Endothelial cell of umbilical vein (primary cell): ENCODE data around the gene SELENOV. TPM values are rescaled to one million over a fixed set of nuclear protein-coding genes. Genes with fewer than 3 reads are reported as not detected.

Experiments used
- BruUV-seq: library from RNA; stranded (reverse); fragments of 400-500 nt; replicated peaks from 2 replicates; lab custom pipeline; 2021; lab: Mats Ljungman, UMichigan
- CTCF ChIA-PET: fragments of 300-600, 350-600 bp; sonication (Branson Sonifier 250); formaldehyde crosslinking; loops from one replicate; lab custom pipeline; 2021; ENCODE audit warnings: antibody characterized with exemption, inconsistent platforms; lab: Charles Lee
- POLR2A ChIA-PET: fragments of 300-600, 350-600 bp; sonication (Branson Sonifier 250); formaldehyde crosslinking; loops from one replicate; lab custom pipeline; 2021; ENCODE audit warnings: antibody characterized with exemption, inconsistent platforms; lab: Charles Lee
- DNase-seq: peaks from one replicate; pipeline ENCODE4 v3.0.0-alpha.2; 2011; ENCODE audit warnings: low read depth, low spot score
- FAIRE-seq: peaks from 2 replicates; lab custom pipeline; 2011; peaks lifted over from hg19 to GRCh38; lab: Jason Lieb, UNC
- H2AFZ ChIP-seq: 2 replicates; pipeline ENCODE4 v1.6.0; 2012; ENCODE audit warnings: low read depth, low read length, control low read depth, inconsistent platforms
- H3K27ac ChIP-seq: 2 replicates; pipeline ENCODE4 v1.5.1; 2011; ENCODE audit warnings: low read depth, mild to moderate bottlenecking, control low read depth, low read length, moderate library complexity; ENCODE audit not compliant: insufficient read depth
- H3K27me3 ChIP-seq, 2 experiments: 2 replicates each; pipeline versions ENCODE4 v1.6.0 to v1.6.1; 2011; ENCODE audit warnings: low read length in 2 of 2, mixed read lengths in 1 of 2; ENCODE audit not compliant: control insufficient read depth in 2 of 2, insufficient read depth in 2 of 2
- H3K36me3 ChIP-seq, 2 experiments: 2 replicates in 1 of 2; 3 replicates in 1 of 2; pipeline ENCODE4 v1.5.1; 2011; ENCODE audit warnings: low read length in 2 of 2, mild to moderate bottlenecking in 1 of 2, moderate library complexity in 1 of 2; ENCODE audit not compliant: control insufficient read depth in 2 of 2, insufficient read depth in 2 of 2; ENCODE audit errors: extremely low read depth in 1 of 2
- H3K4me1 ChIP-seq: 3 replicates; pipeline ENCODE4 v1.5.1; 2011; ENCODE audit warnings: mild to moderate bottlenecking, low read length; ENCODE audit not compliant: control insufficient read depth, insufficient read depth; ENCODE audit errors: extremely low read depth
- H3K4me2 ChIP-seq: 2 replicates; pipeline ENCODE4 v1.6.1; 2011; ENCODE audit warnings: low read length, control low read depth, mixed read lengths; ENCODE audit not compliant: insufficient read depth
- H3K4me3 ChIP-seq, 3 experiments: fragments of 200-600 bp in 1 of 3; sonication (generic), shearing (Covaris generic) in 1 of 3; replicated peaks in 1 of 3; 2 replicates each; pipeline ENCODE4 v1.5.1; 2011 to 2016; ENCODE audit warnings: control low read depth in 3 of 3, low read length in 3 of 3, mild to moderate bottlenecking in 2 of 3, inconsistent platforms in 1 of 3, low read depth in 1 of 3, moderate library complexity in 1 of 3; ENCODE audit not compliant: insufficient read depth in 1 of 3
- H3K79me2 ChIP-seq: 2 replicates; pipeline ENCODE4 v1.6.0; 2012; ENCODE audit warnings: low read length, inconsistent platforms; ENCODE audit not compliant: control insufficient read depth, insufficient read depth
- H3K9ac ChIP-seq: replicated peaks from 2 replicates; pipeline ENCODE3; 2011; ENCODE audit warnings: low read length, control low read depth; ENCODE audit not compliant: insufficient read depth; ENCODE audit errors: extremely low read depth
- H3K9me1 ChIP-seq: replicated peaks from 3 replicates; pipeline ENCODE4 v1.6.0; 2011; ENCODE audit warnings: mild to moderate bottlenecking, low read length; ENCODE audit not compliant: control insufficient read depth, insufficient read depth; ENCODE audit errors: extremely low read depth
- H3K9me3 ChIP-seq: replicated peaks from 2 replicates; pipeline ENCODE4 v1.5.1; 2012; ENCODE audit warnings: low read length, inconsistent platforms; ENCODE audit not compliant: control insufficient read depth, insufficient read depth
- H4K20me1 ChIP-seq: replicated peaks from 2 replicates; pipeline ENCODE3; 2011; ENCODE audit warnings: mild to moderate bottlenecking, low read length; ENCODE audit not compliant: control insufficient read depth, insufficient read depth; ENCODE audit errors: extremely low read depth
- CTCF ChIP-seq, 2 donors: IDR thresholded peaks; 1 replicate in 1 of 2; 2 replicates in 1 of 2; pipeline ENCODE4 v1.5.1; 2011; ENCODE audit warnings: low read length in 2 of 2, mild to moderate bottlenecking in 2 of 2, moderate library complexity in 2 of 2, control low read depth in 1 of 2, inconsistent platforms in 1 of 2, low read depth in 1 of 2; ENCODE audit not compliant: insufficient read depth in 1 of 2; ENCODE audit errors: extremely low read depth in 1 of 2
- EZH2 ChIP-seq: IDR thresholded peaks from 2 replicates; pipeline ENCODE4 v1.6.1; 2012; ENCODE audit warnings: borderline replicate concordance, low read depth, mild to moderate bottlenecking, moderate library complexity, low read length, inconsistent platforms; ENCODE audit not compliant: severe bottlenecking
- FOS ChIP-seq: IDR thresholded peaks from 2 replicates; pipeline ENCODE4 v1.6.1; 2011; ENCODE audit warnings: mild to moderate bottlenecking, low read length, moderate library complexity, borderline replicate concordance; ENCODE audit not compliant: insufficient read depth
- GATA2 ChIP-seq: IDR thresholded peaks from 2 replicates; pipeline ENCODE4 v1.7.0; 2011; ENCODE audit warnings: low read depth, mild to moderate bottlenecking, moderate library complexity, mixed read lengths, low read length; ENCODE audit not compliant: insufficient read length, insufficient read depth
- JUN ChIP-seq: IDR thresholded peaks from 2 replicates; pipeline ENCODE4 v1.6.1; 2011; ENCODE audit warnings: borderline replicate concordance, low read depth; ENCODE audit not compliant: insufficient read length, insufficient read depth
- MAX ChIP-seq: IDR thresholded peaks from 2 replicates; pipeline ENCODE4 v1.6.1; 2011; ENCODE audit not compliant: insufficient read depth, insufficient read length
- MYC ChIP-seq: IDR thresholded peaks from one replicate; pipeline ENCODE4 v1.6.1; 2011; ENCODE audit warnings: mild to moderate bottlenecking, low read depth, low read length
- POLR2A ChIP-seq: IDR thresholded peaks from 2 replicates; pipeline ENCODE4 v1.6.1; 2012; ENCODE audit warnings: low read depth, mild to moderate bottlenecking, control low read depth, low read length
- POLR2AphosphoS5 ChIP-seq: IDR thresholded peaks from 2 replicates; pipeline ENCODE4 v1.6.1; 2012; ENCODE audit warnings: low read depth, mild to moderate bottlenecking, control low read depth, low read length, moderate library complexity; ENCODE audit not compliant: insufficient read depth
- dilution Hi-C: fragments of 300-500 bp; cut with MboI; formaldehyde crosslinking; loops from one replicate; pipeline ENCODE4 v1.15.0; 2019; ENCODE audit warnings: low sequenced_read_pairs; ENCODE audit not compliant: extremely low pct_ligation_motif_present
- intact Hi-C: fragments of 100-400 bp; cut with micrococcal nuclease; formaldehyde crosslinking; loops from one replicate; pipeline ENCODE4 v1.10.0; 2022
- polyA plus RNA-seq, 4 experiments: library from polyadenylated mRNA; depleted of rRNA in 3 of 4; stranded (reverse) in 3 of 4; unstranded in 1 of 4; fragments of >200 nt; gene quantifications; 2 replicates each; pipeline versions ENCODE4 v1.2.1 to v1.2.3, GENCODE V29; 2011 to 2012; ENCODE audit warnings: missing spikeins in 1 of 4
- total RNA-seq: library from RNA; stranded (reverse); gene quantifications from 2 replicates; pipeline ENCODE4 v1.2.3, GENCODE V29; 2021

The SELENOV gene
- total and polyA plus RNA-seq, 2 donors (not counting 3 experiments of a cell fraction or from before 2014, with no cell fraction given) = not detected

DNA sequence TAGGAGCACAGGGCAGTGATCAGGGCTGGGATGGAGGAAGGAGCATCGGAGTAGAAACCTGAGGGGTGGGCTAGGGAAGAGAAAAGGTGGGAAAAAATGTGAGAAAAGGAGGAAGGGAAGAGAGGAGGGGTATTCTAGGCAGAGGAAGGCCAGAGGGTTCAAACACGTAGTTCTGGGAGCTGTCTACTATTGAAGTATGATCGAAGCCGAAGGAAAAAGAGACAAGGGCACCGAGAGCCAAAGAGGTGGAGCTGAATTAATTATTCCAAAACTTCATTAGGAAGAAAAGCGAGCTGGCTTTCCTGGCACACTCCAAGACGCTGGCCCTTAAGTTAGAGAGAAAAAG is 8.4 kb upstream of the SELENOV start:
- POLR2A ChIA-PET = no interaction called here

More for the DNA sequence above, 8.4 kb upstream of the SELENOV start:
- Histone ChIP-seq H3K27me3 (peaks cover 9 to 13% of the 10 kb centered on the region in 2 experiments), H3K9ac (no peak overlapping the region), H3K4me3 (no peak overlapping the region), H2AFZ (peak overlapping the region; percentile 90), H3K9me3 (no peaks in the 10 kb centered on the region), H3K9me1 (no peaks in the 10 kb centered on the region), H3K36me3 (no peaks in the 10 kb centered on the region), H3K79me2 (no peaks in the 10 kb centered on the region), H3K4me2 (no peak overlapping the region), H3K4me1 (peaks cover 4% of the 10 kb centered on the region), H3K27ac (no peak overlapping the region), H4K20me1 (no peaks in the 10 kb centered on the region)
- intact Hi-C loops = no loop called here
- FAIRE-seq (no peak), DNase-seq (no peak)
- TF ChIP-seq CTCF (IDR thresholded peaks at IDR 0.05; ENCODE audit: extremely low read depth in 1 of 2, insufficient read depth in 1 of 2, low read depth in 1 of 2, low read length in 2 of 2) (no peak), POLR2A (no peak), POLR2AphosphoS5 (no peak), JUN (no peak), FOS (no peak), MYC (no peak), MAX (no peak), EZH2 (no peak), GATA2 (no peak)
- CTCF ChIA-PET = interaction anchor here (1.5 kb wide), 1 partner anchor 26 kb away, joined by 3 read pairs; the partner anchor contains the start of gene EID2B
- dilution Hi-C loops = no loop called here
- no TSS peak for BruUV-seq
